ENCODE data around the gene SLC37A4. TPM values are rescaled to one million over a fixed set of nuclear protein-coding genes. Genes with fewer than 3 reads are reported as not detected.

SLC37A4 gene
- total RNA-seq, result 9.2 and 10.3 TPM in 2 replicates

DNA sequence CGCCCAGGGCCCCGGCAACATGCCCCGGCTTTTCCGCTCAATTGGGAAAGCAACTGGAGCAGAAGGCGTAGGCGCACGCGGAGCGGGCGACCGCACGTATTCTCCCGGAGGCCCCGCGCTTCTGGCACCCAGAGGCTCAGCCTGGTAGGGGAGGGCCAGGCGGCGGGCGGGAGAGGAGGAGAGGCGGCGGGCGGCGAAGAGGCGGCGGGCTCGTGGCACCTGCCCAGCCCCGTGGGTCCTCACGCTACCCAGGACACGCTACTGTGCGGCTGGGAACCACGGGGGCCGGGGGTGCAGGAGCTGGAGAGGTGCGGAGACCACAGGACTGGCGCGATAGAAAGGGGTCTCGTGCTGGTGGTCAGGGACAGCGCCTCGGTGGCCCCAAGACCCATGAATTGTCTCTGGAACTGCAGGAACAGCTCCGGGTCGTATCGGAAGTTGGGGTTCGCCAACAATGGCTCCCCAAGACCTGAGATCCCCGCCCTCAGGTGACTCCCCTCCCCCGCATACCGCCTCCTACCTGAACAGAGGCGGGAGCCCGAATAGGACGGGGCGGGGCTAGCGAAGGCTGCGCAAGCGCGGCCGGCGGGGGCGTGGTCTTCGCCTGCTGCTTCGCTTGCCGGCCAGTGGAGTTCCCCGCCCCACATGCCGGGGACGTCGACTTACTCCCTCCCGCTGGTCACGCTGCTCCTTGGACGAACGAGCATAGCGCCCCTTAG lies at the start of gene SLC37A4:
SLC37A4 (minus strand) TSS at position 549 of the 719 bp plus-strand sequence.

DNA sequence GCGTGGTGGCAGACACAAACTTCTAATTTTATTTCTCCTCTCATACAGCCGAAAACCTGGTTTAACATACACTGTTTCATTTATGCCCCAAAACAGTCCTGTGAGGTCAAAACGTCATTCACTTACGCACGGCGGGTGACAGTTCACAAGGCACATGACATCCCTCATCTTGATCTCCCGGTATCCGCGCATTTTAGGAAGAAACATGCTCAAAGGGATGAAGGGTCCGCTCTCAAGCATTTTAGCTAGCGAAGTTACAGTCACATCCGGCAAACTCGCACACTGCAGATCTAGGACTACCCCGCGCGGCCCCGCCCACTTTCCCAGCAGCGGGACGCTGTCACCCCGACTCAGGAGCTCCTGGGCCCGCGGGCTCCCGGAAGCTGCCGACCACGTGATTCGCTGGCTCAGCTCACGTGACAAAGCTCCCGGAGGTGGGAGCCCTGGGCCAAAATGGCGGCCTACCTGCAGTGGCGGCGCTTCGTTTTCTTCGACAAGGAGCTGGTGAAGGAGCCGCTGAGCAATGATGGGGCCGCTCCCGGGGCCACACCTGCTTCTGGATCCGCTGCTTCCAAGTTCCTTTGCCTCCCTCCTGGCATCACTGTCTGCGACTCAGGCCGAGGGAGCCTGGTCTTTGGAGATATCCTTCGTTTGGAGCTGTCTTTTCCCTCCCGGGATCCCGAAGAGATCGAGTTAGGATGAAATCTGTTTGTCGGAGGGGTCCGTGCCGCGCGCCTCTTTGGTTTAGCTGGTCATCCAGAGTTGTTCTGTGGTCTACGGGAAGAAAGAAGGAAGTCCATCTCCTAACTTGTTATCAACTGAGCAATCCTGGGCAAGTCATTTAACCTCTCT lies 36.9 kb upstream of the SLC37A4 start, which contains the start of gene VPS11:
VPS11 (plus strand) TSS at position 448 of the 852 bp plus-strand sequence; CDS start at position 454, 6 bp downstream.

DNA sequence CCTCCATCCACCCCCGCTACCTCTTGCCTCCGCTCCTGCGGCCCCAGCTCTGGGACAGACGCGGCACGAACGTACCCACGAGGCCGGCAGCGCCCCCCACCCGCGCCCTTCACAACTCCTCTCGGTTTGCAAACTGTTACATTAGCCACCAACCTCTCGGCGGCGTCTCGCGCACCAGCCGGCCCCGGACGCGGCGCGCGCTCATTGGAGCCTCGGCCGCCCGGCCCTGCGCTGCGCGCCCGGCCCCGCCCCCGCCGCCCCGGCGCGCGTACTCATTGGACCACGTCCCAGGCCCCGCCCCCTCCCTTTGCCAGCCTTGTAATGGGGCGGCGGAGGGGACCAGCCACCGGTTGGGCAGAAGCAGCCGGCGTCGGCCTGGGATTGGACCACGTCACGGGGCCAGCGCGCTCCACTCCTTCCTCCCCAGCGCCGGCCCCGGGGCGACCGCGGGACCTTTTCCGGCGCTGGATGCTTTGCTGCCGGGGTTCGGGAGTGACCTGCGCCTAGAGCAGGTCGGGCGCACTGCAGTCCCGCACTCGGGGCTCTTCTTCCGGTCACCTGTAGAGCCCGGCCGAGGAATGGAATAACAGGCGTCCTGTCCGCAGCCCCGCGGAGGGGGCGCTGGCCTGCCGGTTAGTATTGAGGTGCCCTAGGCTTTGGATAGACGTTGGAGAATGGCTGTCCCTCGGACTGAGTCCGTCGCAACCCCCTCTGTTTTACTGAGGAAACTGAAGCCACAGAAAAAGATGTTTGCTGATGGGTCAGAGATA lies 26.5 kb upstream of the SLC37A4 start, which contains the start of gene HYOU1:
HYOU1 (minus strand) TSS at position 206 of the 770 bp plus-strand sequence. CDS start 1,045 bp downstream, outside the sequence.

DNA sequence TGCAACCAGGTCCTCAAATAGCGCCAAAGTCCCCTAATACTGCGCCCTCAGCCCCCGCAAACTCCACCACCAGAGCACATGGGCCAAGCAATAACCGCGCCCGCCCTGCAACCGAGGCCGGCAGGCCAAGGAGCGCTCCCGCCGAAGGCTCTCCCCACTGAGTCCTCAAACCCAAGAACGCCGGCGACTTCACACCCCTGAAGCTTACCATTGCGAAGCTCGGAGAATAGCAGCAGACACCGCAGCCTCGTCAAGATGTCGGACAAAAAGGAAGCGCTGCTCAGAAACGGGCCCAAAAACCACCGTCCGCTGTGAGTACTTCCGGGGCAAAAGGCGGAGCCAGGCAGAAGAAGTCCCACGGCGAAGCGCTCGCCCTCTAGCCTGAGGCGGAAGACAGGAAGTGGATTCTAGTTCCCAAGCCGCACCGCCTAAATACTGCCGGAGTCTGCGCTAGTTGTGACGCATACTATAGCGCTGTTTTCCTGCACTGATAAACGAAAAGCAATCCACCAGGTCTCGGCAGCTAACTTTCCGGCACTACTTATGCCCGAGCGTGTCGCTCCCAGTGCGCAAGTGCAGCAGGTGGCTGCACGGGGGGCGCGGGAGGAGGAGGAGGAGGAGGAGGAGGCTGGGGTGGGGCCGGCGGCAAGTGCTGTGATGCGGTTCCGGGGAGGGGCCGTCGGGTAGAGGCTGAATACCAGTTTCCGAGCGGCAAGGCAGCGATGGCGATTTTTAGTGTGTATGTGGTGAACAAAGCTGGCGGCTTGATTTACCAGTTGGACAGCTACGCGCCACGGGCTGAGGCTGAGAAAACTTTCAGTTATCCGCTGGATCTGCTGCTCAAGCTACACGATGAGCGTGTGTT lies 12.4 kb downstream of the SLC37A4 start, which contains the start of the genes RPS25 and TRAPPC4:
RPS25 (minus strand) TSS at position 270 of the 865 bp plus-strand sequence; CDS start at position 211, 59 bp downstream.
TRAPPC4 (plus strand) TSS at position 693 of the 865 bp plus-strand sequence; CDS start at position 723, 30 bp downstream.

DNA sequence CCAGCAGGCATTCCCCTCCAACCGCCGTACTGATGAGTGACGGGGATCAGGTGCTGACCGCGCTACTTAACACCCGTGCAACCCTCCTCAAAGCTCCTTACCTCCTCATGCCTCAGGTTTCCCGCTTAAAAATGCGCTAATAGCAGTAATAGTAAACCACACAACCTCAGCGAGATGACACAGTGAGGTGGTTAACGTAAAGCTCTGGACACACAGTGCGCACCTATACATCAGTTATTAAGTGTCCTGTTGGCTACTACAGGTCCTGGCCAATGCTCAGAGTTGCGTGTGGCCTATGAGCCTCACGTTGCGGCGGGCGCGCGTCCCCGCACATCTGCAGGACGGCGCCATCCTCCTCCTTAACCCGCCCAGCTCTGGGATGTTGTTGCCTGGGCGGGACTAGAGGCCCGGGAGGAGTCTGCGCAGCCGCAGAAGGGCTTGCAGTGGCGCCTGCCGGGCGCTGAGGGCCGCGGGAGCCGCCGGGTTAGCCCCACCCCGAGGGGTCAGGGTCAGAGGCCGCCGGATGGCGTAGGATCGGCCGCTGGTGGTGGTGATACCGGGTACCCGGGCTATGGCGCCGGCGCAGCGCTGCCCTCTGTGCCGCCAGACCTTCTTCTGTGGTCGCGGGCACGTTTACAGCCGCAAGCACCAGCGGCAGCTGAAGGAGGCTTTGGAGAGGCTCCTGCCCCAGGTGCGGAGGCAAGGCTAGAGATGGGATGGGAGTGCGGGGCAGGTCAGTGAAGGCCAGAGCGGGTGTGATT lies 32.9 kb downstream of the SLC37A4 start, which contains the start of gene CENATAC:
CENATAC (plus strand) TSS at position 512 of the 761 bp plus-strand sequence; CDS start at position 572, 60 bp downstream.

Other genes starting within 250 kb of the SLC37A4 start
- gene DDX6, start 239.7 kb downstream of the SLC37A4 start, total RNA-seq, result 130 and 153 TPM in 2 replicates
- not detected in 2 replicates for gene CXCR5, start 147.0 kb downstream of the SLC37A4 start, total RNA-seq
- 59.4 and 59.8 TPM in 2 replicates for gene BCL9L, start 105.0 kb downstream of the SLC37A4 start, total RNA-seq
- not detected in 2 replicates for gene UPK2, start 74.6 kb downstream of the SLC37A4 start, total RNA-seq
- not detected in 2 replicates for gene FOXR1, start 59.1 kb downstream of the SLC37A4 start, total RNA-seq
- gene CENATAC, start 32.7 kb downstream of the SLC37A4 start, total RNA-seq, result 15.1 and 19.9 TPM in 2 replicates
- gene RPS25, start 12.5 kb downstream of the SLC37A4 start, total RNA-seq, result 196 and 318 TPM in 2 replicates
- gene TRAPPC4, start 12.1 kb downstream of the SLC37A4 start, total RNA-seq, result 71.3 and 76.6 TPM in 2 replicates
- gene HYOU1, start 26.3 kb upstream of the SLC37A4 start, total RNA-seq, result 152 and 198 TPM in 2 replicates
- 27.8 and 35.3 TPM in 2 replicates for gene VPS11, start 36.9 kb upstream of the SLC37A4 start, total RNA-seq
- 7.7 and 12.6 TPM in 2 replicates for gene HMBS, start 54.0 kb upstream of the SLC37A4 start, total RNA-seq
- gene DPAGT1, start 71.0 kb upstream of the SLC37A4 start, total RNA-seq, result 37.1 and 42.5 TPM in 2 replicates
- 4.1 and 8.5 TPM in 2 replicates for gene C2CD2L, start 76.5 kb upstream of the SLC37A4 start, total RNA-seq
- 17.1 and 21.2 TPM in 2 replicates for gene HINFP, start 90.7 kb upstream of the SLC37A4 start, total RNA-seq
- gene ABCG4, start 118.2 kb upstream of the SLC37A4 start, total RNA-seq, result 0.40 and 1.0 TPM in 2 replicates
- 23.8 and 29.7 TPM in 2 replicates for gene NLRX1, start 137.8 kb upstream of the SLC37A4 start, total RNA-seq
- gene NHERF4, start 154.6 kb upstream of the SLC37A4 start, total RNA-seq, result not detected in 2 replicates
- 11.9 and 16.2 TPM in 2 replicates for gene CBL, start 175.5 kb upstream of the SLC37A4 start, total RNA-seq

Data from smooth muscle cell of the pulmonary artery (primary cell).